AG08396 (cell line): ENCODE data around the gene MTHFSD.
"Not testable (repeated sequence)": the region's sequence is repeated elsewhere in the genome, so short reads cannot be mapped to it uniquely, and the experiment has no call there.

Source experiments
- DNase-seq: peaks from one replicate; pipeline ENCODE4 v3.0.0; 2012; ENCODE audit warnings: low spot score, mixed read lengths

The MTHFSD gene

DNA sequence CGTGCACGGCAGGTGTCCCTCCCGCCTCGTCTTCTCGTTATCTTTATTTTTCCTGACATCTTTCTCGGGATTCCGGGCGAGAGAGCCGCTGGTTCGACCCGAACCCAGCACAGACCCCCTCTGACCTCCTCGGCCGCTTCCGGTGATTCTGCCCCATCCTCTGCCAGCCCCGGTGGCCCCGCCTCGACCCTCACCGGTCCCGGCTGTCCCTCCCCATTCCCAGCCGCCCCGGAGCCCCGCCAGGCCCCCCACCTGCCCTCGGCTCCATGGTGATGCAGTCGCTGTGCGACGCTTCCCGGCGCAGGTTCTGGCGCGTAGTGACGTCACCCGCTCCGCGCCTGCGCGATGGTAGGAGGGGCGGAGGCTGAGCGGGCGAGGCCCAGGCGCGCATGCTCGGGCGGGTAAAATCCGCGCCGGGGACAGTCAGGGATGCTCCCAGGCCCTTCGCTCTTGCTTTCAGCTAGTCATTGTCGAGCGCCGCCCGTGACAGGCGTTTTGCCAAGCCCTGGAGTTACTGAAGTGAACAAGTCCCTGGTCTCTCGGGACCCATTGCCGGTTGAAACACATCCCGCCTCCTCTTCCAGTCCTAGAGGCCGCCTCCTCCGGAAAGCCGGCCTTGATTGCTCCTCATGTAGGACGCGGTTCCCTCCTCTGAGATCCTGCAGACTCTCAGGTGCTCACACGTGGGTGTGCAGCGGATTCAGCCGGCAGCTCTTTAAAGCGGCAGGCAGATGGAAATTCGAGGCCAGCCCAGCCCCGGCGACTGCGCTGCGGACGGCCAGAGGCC is at the start of gene MTHFSD:
Gene MTHFSD, minus strand, starts transcription at position 319 of the 787 bp plus-strand sequence. Its CDS starts 51 bp downstream, at position 268.
- DNase-seq = peak; percentile 100

- DNase-seq = no peak
These were observed 49.6 kb upstream of the MTHFSD start for GRCh38 chr16:86604436-86605193.

GRCh38 chr16:86602521-86602920 is 47.5 kb upstream of the MTHFSD start:
- no peak for DNase-seq

DNA sequence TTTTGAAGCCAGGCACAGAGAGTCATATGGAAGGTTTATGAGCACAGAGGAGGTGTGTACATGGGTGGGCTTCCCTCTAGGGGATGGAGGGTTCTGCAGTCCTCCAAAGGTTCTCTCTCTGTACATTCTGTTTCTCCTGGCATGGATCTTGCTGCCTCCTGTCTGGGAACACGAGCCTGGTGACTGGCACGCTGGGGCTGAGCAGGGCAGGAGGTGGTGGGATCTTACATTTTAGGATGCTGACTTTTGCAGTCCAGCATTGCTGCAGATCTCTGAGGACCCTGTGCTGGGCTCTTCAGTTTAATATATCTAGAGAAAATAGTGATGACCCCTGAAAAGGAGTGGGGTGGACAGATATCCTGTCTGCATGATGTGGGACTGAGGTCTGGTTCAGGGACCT is 46.3 kb upstream of the MTHFSD start:
- no peak for DNase-seq

GRCh38 chr16:86598607-86599565 is 43.9 kb upstream of the MTHFSD start:
- no peak for DNase-seq

GRCh38 chr16:86597880-86598606 is 43.0 kb upstream of the MTHFSD start:
- no peak for DNase-seq

- no peak for DNase-seq
These were observed 42.3 kb upstream of the MTHFSD start for GRCh38 chr16:86597126-86597879.

GRCh38 chr16:86595983-86596605 is 41.1 kb upstream of the MTHFSD start:
- DNase-seq = no peak

GRCh38 chr16:86594721-86595120 is 39.7 kb upstream of the MTHFSD start:
- no peak for DNase-seq

GRCh38 chr16:86593913-86594620 is 39.0 kb upstream of the MTHFSD start:
- no peak for DNase-seq

GRCh38 chr16:86591270-86591669 is 36.2 kb upstream of the MTHFSD start:
- DNase-seq = no peak

DNA sequence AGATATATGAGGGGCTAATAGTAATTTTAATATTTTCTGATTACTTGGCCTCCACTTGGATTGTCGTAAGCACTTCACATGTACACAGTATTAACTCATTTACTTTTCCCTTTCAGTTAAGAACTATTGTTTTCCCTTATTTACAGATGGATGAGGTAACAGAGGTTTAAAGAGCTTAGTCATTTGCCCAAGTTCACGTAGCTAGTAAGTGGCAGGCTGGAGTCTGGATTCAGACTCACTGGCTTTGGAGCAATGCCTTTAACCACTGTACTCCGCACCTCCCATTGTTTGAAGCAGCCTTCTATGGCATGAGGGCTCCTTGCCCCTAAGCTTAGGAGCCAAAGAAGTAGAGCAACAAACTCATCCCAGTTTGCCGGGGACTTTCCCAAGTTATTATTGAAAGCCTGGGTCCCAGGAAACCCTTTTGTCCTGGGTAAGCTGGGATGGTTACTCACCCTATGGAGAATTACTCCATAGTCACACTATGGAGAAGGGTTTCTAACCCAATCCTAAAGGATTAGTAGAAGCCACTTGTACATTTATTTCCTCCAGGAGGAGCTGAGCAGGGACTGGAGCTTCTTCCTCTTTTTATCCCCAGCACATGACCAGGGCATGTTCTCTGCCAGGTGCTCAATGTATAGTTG is 35.6 kb upstream of the MTHFSD start:
- peak; percentile 46 for DNase-seq

DNA sequence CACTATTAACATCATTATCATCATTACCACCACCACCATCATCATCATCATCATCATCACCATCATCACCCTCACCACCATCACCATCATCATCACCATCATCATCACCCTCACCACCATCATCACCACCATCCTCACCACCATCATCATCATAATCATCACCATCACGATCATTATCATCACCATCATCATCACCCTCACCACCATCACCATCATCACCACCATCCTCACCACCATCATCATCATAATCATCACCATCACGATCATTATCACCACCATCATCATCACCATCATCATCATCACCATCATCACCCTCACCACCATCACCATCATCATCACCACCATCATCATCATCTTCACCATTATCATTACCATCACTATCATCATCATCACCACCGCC is 32.9 kb upstream of the MTHFSD start:
- not testable (repeated sequence) for DNase-seq

GRCh38 chr16:86587487-86587886 is 32.5 kb upstream of the MTHFSD start:
- no peak for DNase-seq

- peak; percentile 70 for DNase-seq
These were observed 31.0 kb upstream of the MTHFSD start for GRCh38 chr16:86585821-86586611.

- no peak for DNase-seq
These were observed 30.0 kb upstream of the MTHFSD start for GRCh38 chr16:86584726-86585721.
